Inferior parietal cortex (tissue), 1 donor: ENCODE measurements around the gene CNKSR2.

ENCODE experiments used
- DNase-seq: peaks from one replicate; pipeline ENCODE4 v3.0.0-alpha.2; 2016; ENCODE audit errors: extremely low spot score

The CNKSR2 gene

DNA sequence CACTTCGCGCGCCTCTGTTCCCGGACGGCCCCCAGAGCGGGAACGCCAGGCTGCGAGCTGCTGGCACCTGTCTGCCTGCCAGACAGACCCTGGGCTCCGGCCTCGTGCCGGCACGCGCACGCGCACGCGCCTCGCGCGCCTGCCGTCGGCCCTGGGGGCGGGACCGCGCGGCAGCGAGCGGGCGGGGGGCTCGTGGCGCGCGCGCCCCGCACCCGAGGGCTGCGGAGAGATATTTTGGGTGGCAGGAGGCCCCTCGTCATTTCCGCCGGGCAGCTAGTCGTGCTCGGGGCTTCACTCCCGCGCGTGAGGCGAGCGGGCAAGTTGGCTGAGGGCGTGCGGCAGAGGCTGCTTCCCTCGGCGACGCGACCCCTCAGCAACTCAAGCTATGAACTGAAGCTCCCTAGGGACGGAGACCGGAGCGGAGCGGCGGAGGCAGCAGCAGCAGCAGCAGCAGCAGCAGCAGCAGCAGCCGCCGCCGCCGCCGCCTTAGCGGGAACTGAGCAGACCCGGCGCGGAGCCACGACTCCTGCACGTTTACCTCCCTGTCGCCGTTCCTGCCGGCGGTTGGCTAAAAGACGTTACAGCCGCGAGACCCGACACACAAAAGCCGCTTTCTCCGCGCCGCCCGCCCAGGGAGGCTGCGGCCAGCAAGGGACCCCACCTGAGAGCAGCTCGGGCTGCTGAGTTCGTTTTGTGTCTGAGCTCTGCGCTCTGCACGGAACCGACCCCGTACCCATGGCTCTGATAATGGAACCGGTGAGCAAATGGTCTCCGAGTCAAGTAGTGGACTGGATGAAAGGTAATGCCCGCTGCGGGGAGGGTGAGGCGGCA, at the start of gene CNKSR2:
Gene CNKSR2 (plus strand): TSS at position 256 of the 831 bp plus-strand sequence. CDS start 480 bp downstream, at position 736.
- DNase-seq = no peak

DNA sequence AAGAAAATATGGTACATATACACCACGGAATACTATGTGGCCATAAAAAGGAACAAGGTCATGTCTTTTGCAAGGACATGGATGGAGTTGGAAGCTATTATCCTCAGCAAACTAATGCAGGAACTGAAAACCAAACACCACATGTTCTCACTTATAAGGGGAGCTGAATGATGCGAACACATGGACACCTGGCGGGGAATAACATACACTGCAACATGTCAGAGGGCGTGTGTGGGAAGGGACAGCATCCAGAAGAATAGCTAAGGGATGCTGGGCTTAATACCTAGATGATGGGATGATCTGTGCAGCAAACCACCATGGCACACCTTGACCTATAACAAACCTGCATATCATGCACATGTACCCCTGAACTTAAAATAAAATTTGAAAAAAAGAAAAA, 19.5 kb upstream of the CNKSR2 start:
- no peak for DNase-seq

DNA sequence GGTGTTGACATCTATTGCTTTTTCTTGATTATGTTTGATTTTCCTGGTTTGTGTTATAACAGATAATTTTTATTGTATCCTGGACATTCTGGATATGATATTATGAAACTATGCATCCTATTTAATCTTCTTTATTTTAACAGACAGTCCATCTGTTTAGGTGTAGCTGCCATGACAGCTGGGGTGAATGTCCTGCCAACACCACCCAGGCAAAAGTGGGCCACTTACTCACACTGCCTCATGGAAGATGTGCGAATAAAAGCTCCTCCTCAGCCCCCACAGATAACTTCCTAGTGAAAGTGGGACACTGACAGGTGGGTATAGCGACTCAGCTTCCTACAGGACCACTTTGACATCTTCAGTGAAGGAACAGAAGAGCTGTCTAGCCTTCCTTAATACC, 18.4 kb upstream of the CNKSR2 start:
- no peak for DNase-seq

DNA sequence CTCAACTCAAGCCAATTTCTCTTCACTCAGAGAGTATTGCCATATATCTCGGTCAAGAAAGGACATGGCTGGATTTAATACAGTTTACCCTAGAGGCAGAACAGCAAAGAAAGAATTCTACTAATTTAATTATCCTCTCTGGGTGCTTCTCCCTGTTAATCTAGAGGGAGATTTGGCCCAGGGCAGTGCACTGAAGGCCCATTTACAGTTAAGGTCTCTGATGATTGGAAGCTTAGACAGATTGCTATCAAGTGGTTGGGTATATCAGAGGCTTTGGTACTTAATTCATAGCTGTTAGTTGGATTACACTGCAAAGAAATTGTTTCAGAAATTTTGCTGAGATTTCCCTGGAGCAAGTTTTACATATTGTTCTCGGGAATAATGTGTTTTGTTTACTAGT, 4.6 kb upstream of the CNKSR2 start:
- DNase-seq = no peak

DNA sequence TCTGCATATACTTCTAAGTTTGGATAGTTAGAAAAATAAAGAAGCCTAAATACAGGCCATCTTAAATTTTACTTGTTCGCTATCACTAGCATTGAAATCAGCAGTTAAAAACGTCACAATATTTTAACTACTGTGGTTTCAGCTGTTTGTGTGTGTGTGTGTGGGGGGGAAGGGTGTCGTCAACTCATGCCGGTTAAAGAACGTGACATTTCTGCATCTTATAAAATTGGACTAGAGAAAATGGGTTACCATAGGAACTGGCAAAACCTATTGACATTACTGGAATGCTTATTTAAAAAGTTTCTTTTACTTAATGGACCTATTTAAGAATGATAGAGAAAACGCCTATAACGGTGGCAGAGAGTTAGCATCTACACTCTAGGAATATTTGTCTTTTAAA, 1.2 kb upstream of the CNKSR2 start:
- no peak for DNase-seq

DNA sequence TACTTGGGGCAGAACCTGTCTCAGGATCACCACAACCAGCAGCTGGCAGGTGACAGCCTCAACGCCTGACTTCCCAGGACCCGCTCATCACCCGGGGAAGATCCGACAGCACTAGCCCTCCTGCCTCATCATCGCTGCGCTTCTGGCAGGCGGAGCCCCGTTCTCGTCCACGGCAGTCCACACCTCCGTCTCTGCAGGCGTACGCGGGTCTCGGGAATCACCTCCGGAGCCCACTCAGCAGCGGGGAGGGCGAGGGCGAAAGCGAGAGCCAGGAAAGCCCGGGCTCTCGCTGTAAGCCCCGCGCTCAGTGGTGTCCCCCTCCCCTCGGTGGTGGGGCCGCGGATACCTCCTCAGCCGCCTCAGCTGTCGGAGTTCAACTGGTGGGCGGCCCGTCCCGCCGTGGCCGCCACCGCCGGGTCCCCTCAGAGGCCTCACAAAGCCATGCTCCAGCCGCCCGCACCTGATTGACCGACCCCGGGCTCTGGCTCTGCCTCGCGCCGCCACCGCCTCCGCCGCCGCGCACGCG, 518 bp upstream of the CNKSR2 start:
- DNase-seq = no peak

GRCh38 chrX:21374994-21375707, 933 bp downstream of the CNKSR2 start:
- no peak for DNase-seq

DNA sequence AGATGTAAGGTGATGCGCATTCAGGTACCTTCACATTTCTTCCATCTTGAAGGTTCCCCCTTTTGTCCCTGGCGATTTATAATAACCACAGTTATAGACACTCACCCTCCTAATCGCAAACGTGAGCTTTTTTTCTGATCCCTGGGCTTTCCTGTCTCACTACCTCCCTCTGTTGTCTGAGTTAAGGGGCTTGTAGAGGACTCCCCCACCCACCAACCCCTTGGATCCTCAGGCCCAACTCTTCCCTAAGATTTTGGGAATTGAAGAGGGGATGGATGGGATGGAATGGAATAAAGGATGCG, 1.4 kb downstream of the CNKSR2 start:
- DNase-seq = no peak

- no peak for DNase-seq
Measured at GRCh38 chrX:21376636-21377035, 2.4 kb downstream of the CNKSR2 start.

DNA sequence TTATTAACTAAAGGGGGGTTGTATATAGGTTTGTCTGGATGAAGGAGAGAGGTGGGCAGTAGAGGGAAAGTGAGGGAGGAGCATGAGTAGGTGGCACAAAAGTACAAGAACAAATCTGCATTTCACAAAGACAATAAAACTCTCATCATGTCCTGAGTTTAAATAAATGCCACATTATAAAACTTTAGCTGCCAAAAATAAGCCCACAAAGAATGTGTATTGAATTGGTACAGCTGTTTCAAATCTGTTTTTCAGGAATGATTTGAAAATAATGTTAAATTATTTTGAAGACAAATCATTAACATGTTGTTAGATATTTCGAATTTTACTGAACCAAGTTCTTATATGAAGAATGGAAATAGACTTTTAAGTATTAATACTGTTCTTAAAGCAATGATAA, 5.8 kb downstream of the CNKSR2 start:
- no peak for DNase-seq

GRCh38 chrX:21382715-21383114, 8.5 kb downstream of the CNKSR2 start:
- no peak for DNase-seq

GRCh38 chrX:21383546-21383945, 9.3 kb downstream of the CNKSR2 start:
- no peak for DNase-seq

DNA sequence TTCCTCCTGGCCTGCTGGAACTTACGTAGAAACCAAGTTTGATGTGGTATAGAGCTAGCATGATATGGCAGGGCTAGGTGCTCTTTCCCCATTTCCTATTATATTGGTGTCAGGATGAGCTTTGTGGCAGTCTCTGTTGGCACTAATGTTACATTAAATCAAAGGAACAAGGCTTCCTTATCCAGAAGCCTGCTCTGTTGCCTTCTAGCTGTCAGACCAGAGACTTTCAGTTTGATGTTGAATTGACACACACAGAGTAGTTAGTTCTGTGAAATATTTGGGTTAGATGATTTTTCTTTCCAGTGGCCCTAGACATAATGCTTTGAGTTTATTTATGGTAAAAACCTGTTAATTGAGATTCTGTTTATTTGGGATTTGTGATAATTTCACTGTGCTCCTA, 10.0 kb downstream of the CNKSR2 start:
- no peak for DNase-seq

GRCh38 chrX:21394792-21395191, 20.6 kb downstream of the CNKSR2 start:
- DNase-seq = no peak

- DNase-seq = no peak
Measured at GRCh38 chrX:21398426-21398825, 24.2 kb downstream of the CNKSR2 start.

DNA sequence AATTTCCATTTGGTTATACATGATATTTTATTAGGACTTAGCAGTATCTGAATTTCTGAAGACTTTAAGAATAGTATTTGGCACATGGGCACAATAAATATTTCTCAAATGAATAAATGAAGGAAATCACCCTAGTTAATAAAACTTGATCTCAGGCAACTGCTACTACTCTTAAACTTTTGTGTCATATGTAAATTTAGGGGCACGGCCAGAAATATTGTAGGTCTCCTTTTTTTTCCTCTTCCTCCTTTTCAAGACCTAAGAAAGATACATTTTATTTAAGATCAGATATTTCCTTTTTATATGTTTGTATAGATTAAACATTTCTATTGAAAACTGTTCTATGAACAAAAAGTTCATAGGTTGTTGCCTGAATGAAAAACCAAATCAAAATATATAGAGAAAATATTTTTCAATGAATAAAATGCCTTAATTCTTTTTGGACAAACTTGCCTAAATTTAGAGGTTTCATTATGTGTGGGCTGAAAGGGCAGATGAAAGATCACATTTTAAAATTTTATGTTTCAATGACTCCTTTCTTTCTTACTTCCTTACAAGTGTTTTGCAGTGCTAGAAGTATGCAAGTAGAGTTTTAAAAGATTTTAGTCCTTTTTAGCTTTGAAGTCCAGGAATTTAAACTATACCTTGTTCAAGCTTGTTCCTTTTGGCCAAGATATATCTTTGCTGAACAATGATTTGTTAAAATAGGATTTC, 26.3 kb downstream of the CNKSR2 start:
- DNase-seq = no peak

DNA sequence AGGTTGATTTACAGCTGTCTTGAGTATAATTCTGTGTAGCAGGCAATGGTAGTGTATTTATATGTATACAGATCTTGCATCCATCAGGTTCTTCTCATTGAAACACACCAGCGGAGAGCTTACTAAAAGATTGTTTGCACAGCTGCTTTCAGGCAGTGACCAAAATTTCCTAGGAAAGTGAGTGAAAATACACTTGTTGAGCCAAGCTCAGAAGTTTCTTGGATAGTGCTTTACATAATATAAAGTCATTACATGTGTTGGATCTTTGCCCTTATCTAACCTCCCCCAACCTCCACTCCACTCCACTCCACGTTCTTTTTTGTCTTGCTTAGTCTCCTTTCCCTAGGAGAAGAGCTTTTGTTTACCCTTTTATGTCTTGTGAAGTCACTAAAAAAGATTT, 34.1 kb downstream of the CNKSR2 start:
- no peak for DNase-seq

GRCh38 chrX:21408788-21409187, 34.6 kb downstream of the CNKSR2 start:
- DNase-seq = no peak

DNA sequence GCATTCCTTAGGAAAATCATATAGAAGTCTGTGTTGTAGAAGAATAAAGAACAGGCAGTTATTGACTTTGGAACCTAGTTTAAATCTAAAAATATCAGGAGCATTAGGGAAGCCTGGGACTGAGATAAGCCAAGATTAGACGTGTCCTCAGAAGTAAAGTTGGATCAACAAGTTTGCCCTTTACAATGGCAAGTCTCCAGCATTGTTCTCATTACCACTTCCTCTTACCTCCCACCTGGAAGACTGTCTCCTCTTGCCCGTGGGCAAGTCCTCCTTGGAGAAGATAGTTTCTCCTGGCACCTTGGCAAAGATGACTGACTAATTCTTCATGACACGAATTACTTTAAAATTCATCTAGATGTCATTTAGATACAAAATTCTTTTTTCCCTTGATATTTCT, 37.8 kb downstream of the CNKSR2 start:
- no peak for DNase-seq

DNA sequence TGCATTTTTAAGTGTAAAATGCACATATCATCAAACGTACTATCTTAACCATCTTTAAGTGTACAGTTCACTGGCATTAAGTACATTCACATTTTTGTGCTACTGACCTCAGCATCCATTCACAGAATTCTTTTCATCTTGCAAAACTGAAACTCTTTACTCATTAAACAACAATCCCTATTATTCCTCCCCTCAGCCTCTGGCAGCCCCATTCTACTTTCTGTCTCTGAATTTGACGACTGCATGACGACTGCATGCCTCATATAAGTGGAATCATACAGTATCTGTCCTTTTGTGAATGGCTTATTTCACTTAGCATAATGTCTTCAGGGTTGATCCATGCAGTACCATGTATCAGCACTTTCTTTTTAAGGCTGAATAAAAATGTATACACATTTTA, 38.7 kb downstream of the CNKSR2 start:
- DNase-seq = no peak

GRCh38 chrX:21427086-21427485, 52.9 kb downstream of the CNKSR2 start:
- no peak for DNase-seq

GRCh38 chrX:21437036-21437435, 62.8 kb downstream of the CNKSR2 start:
- DNase-seq = no peak

GRCh38 chrX:21438792-21439191, 64.6 kb downstream of the CNKSR2 start:
- no peak for DNase-seq
